Effector memory CD4-positive, alpha-beta T cell (primary cell): ENCODE measurements around the gene RNF7.

Experiments used
- DNase-seq, 3 donors: peaks; one replicate each; pipeline ENCODE4 v3.0.0-alpha.2; 2020
- H3K27ac ChIP-seq: 2 replicates; pipeline ENCODE4 v1.7.0; 2013; ENCODE audit warnings: mild to moderate bottlenecking, low read length, moderate library complexity; ENCODE audit not compliant: insufficient read depth, poor library complexity, severe bottlenecking
- H3K27me3 ChIP-seq: replicated peaks from 2 replicates; pipeline ENCODE4 v1.7.0; 2013; ENCODE audit warnings: mild to moderate bottlenecking, low read length; ENCODE audit not compliant: insufficient read depth, control insufficient read depth, poor library complexity, severe bottlenecking
- H3K36me3 ChIP-seq: 2 replicates; pipeline ENCODE4 v1.7.0; 2013; ENCODE audit warnings: mild to moderate bottlenecking, low read length, moderate library complexity; ENCODE audit not compliant: control insufficient read depth, insufficient read depth
- H3K4me1 ChIP-seq: 2 replicates; pipeline ENCODE4 v1.7.0; 2013; ENCODE audit warnings: low read length, mild to moderate bottlenecking; ENCODE audit not compliant: control insufficient read depth, insufficient read depth, poor library complexity, severe bottlenecking
- H3K4me3 ChIP-seq: 2 replicates; pipeline ENCODE4 v1.7.0; 2013; ENCODE audit warnings: low read length, low read depth, mild to moderate bottlenecking; ENCODE audit not compliant: insufficient read depth, poor library complexity, severe bottlenecking
- H3K9me3 ChIP-seq: 2 replicates; pipeline ENCODE4 v1.7.0; 2013; ENCODE audit warnings: mild to moderate bottlenecking, low read length, moderate library complexity; ENCODE audit not compliant: control insufficient read depth

RNF7 gene

DNA sequence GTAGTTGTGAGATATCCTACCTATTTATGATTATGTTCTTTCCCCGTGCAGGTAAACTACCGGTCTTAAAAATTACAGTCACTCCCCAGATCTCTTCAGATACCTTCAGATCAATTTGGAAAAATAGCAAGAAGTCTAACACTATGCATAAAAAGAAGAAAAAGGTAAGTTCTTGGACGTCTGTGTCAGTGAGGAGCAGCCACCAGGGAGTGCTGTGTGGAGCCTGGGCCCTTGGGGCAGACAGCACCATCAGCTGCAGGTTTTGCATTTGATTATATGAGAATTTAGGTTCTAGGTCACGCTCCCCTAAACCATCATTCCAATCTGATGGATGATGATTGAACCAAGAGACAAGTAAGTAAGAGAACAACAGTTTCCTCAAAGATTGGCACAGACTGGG is 8.9 kb upstream of the RNF7 start:
- no peak for DNase-seq

DNA sequence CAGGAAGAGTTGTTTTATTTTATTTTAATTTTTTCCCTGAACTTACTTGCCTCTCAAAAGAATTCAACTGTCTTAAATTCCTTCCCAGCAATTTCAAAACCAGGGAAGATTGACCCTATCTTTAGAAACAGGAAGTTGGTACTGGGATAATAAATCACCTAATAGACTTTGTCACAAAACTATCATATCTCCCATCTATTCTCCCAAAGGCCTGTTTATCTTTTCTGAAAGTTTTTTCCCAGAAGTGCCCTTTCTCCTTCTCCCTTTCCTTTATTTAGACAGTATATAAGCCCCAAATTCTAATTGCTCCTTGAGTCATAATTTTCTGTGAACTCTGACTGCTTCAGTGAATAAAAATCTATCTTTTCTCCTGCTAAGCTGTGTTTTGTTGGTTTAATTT is 2.9 kb upstream of the RNF7 start:
- Histone ChIP-seq H3K4me3 (no peak overlapping the region), H3K4me1 (peaks cover 11% of the 10 kb centered on the region), H3K36me3 (no peaks in the 10 kb centered on the region), H3K27me3 (no peaks in the 10 kb centered on the region), H3K9me3 (no peaks in the 10 kb centered on the region), H3K27ac (no peak overlapping the region)
- DNase-seq, result no peak

More for the DNA sequence above, 8.9 kb upstream of the RNF7 start:
- Histone ChIP-seq H3K4me1 (no peaks in the 10 kb centered on the region), H3K27me3 (no peaks in the 10 kb centered on the region), H3K4me3 (no peak overlapping the region), H3K9me3 (no peaks in the 10 kb centered on the region), H3K27ac (no peak overlapping the region), H3K36me3 (no peaks in the 10 kb centered on the region)

DNA sequence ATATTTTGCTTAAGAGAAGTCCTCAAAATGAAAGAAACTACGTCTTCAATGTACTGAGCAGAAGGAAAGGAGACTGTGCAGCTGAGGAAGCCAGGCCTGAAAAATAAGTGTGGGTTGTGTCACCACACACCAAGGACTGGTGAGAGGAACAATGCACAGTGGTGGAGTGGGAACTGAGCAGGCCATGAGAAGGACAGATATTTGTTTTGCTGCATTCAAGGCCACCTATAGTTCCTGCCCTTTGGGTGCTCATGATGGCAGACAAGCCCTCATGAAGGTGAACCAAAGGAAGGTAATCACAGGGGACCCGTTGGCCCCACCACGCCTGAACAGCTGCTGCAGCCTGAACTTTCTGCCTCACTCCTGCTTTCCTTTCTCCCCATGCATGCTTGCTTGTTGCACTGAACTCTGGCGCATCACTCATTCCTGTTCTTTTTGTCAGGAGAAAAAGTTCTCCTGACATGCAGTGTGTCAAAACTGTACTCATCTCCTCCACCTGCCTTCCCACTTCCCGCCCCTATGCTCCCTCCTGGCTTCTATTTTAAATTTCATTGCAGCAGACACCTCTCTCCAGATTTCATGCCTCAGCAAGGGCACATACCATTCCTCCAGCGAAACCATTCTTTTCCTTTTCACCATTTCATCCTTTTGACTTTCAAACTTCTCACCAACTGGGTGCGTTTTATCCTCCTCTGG is 2.2 kb upstream of the RNF7 start:
- DNase-seq, result no peak
- Histone ChIP-seq H3K4me1 (peaks cover 14% of the 10 kb centered on the region), H3K36me3 (no peaks in the 10 kb centered on the region), H3K27ac (no peak overlapping the region), H3K27me3 (no peaks in the 10 kb centered on the region), H3K4me3 (no peak overlapping the region), H3K9me3 (no peaks in the 10 kb centered on the region)

GRCh38 chr3:141737093-141737492 is 1.0 kb upstream of the RNF7 start:
- DNase-seq, result no peak
- H3K36me3 ChIP-seq, result no peaks in the 10 kb centered on the region
- no peak overlapping the region for H3K27ac ChIP-seq
- no peak overlapping the region for H3K4me3 ChIP-seq
- H3K9me3 ChIP-seq, result no peaks in the 10 kb centered on the region
- H3K4me1 ChIP-seq, result peaks cover 17% of the 10 kb centered on the region
- H3K27me3 ChIP-seq, result no peaks in the 10 kb centered on the region

DNA sequence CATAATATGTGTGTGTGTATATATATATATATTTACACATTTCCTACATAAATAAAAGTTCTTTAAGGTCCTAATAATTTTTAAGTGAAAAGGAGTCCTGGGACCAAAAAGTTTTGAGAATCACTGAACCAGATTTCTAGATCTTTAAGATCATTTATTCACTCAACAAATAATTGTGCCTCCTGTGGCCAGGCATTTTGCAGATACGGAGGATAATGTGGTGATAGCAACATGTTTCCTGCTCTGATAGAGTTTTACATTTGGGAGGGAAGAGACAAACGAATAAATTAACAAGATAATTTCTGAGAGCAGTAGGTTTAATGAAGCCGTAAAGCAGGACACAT is 448 bp upstream of the RNF7 start:
- no peaks in the 10 kb centered on the region for H3K36me3 ChIP-seq
- peaks cover 17% of the 10 kb centered on the region for H3K4me1 ChIP-seq
- peak overlapping the region; percentile 91 for H3K27ac ChIP-seq
- H3K4me3 ChIP-seq, result no peak overlapping the region
- no peaks in the 10 kb centered on the region for H3K27me3 ChIP-seq
- H3K9me3 ChIP-seq, result no peaks in the 10 kb centered on the region
- DNase-seq, result no peak

- H3K36me3 ChIP-seq, result peaks cover 7% of the 10 kb centered on the region
- H3K27me3 ChIP-seq, result no peaks in the 10 kb centered on the region
- peak overlapping the region; percentile 99 for H3K4me3 ChIP-seq
- H3K4me1 ChIP-seq, result peaks cover 21% of the 10 kb centered on the region
- DNase-seq, result peak in 1 of 3 donors; percentile 4
- H3K9me3 ChIP-seq, result no peaks in the 10 kb centered on the region
- H3K27ac ChIP-seq, result peak overlapping the region; percentile 91
Measured at GRCh38 chr3:141738891-141739363, 829 bp downstream of the RNF7 start.

- peaks cover 21% of the 10 kb centered on the region for H3K4me1 ChIP-seq
- H3K27me3 ChIP-seq, result no peaks in the 10 kb centered on the region
- no peak for DNase-seq
- peak overlapping the region; percentile 91 for H3K27ac ChIP-seq
- peak overlapping the region; percentile 99 for H3K4me3 ChIP-seq
- no peaks in the 10 kb centered on the region for H3K9me3 ChIP-seq
- peaks cover 15% of the 10 kb centered on the region for H3K36me3 ChIP-seq
Measured at GRCh38 chr3:141739731-141740130, 1.6 kb downstream of the RNF7 start.

- H3K4me1 ChIP-seq, result peaks cover 21% of the 10 kb centered on the region
- peaks cover 22% of the 10 kb centered on the region for H3K36me3 ChIP-seq
- H3K9me3 ChIP-seq, result no peaks in the 10 kb centered on the region
- DNase-seq, result no peak
- H3K4me3 ChIP-seq, result no peak overlapping the region
- H3K27ac ChIP-seq, result no peak overlapping the region
- H3K27me3 ChIP-seq, result no peaks in the 10 kb centered on the region
Measured at GRCh38 chr3:141740349-141740748, 2.3 kb downstream of the RNF7 start.

- H3K4me3 ChIP-seq, result no peak overlapping the region
- no peak overlapping the region for H3K27ac ChIP-seq
- no peak for DNase-seq
- peaks cover 39% of the 10 kb centered on the region for H3K36me3 ChIP-seq
- H3K9me3 ChIP-seq, result no peaks in the 10 kb centered on the region
- H3K27me3 ChIP-seq, result no peaks in the 10 kb centered on the region
- peaks cover 21% of the 10 kb centered on the region for H3K4me1 ChIP-seq
Measured at GRCh38 chr3:141743305-141743704, 5.2 kb downstream of the RNF7 start.

DNA sequence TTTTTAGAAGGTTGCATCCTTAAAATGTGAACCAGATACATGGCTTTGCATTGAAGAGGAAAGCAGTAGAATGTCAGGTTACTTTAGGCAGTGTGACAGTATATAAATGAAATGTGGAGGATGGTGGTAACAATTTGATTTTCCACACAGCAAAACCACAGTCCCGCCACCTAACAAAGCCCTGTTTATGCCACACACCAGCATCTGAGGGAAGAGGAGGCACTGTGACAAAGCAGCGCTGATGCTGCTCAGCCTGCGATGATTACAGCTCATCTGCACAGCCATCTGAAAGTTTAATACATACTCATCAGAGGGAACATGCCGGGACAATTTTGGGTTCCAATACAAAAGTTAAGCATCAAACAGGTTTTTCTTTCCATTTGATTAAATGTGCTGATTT is 8.9 kb downstream of the RNF7 start:
- no peak overlapping the region for H3K4me3 ChIP-seq
- peaks cover 4% of the 10 kb centered on the region for H3K4me1 ChIP-seq
- H3K36me3 ChIP-seq, result peaks cover 47% of the 10 kb centered on the region
- no peaks in the 10 kb centered on the region for H3K27me3 ChIP-seq
- no peaks in the 10 kb centered on the region for H3K9me3 ChIP-seq
- H3K27ac ChIP-seq, result no peak overlapping the region
- no peak for DNase-seq
